ENCODE measurements around the gene GPR176.

- no peak for TF ChIP-seq CTCF (IDR thresholded peaks at IDR 0.05)
- TF ChIP-seq POLR2A (IDR thresholded peaks at IDR 0.05), result no peak
These were observed 23.2 kb downstream of the GPR176 start for GRCh38 chr15:39896846-39897245.
